IPS DF 19.7 (cell line): ENCODE results near the gene IDUA.
"Not testable (repeated sequence)": the region's sequence is repeated elsewhere in the genome, so short reads cannot be mapped to it uniquely, and the experiment has no call there.

ENCODE experiments used
- DNase-seq: peaks from one replicate; pipeline ENCODE4 v3.0.0-alpha.2; 2013; ENCODE audit warnings: low read depth, low spot score

The IDUA gene

GRCh38 chr4:986879-987623, at the start of gene IDUA:
TSS of gene IDUA (plus strand) at chr4:987044. CDS start at chr4:987085, 41 bp downstream.
- no peak for DNase-seq

GRCh38 chr4:939508-939907, 47.3 kb upstream of the IDUA start:
- DNase-seq, result not testable (repeated sequence)

GRCh38 chr4:945274-946102, 41.4 kb upstream of the IDUA start:
- no peak for DNase-seq

- DNase-seq, result no peak
Measured at GRCh38 chr4:946103-946450, 40.8 kb upstream of the IDUA start.

GRCh38 chr4:946517-947471, 40.0 kb upstream of the IDUA start:
- no peak for DNase-seq

GRCh38 chr4:947491-947971, 39.3 kb upstream of the IDUA start:
- DNase-seq, result no peak

- no peak for DNase-seq
Measured at GRCh38 chr4:948101-948935, 38.5 kb upstream of the IDUA start.

GRCh38 chr4:948936-949300, 37.9 kb upstream of the IDUA start:
- no peak for DNase-seq

GRCh38 chr4:949656-950055, 37.2 kb upstream of the IDUA start:
- no peak for DNase-seq

GRCh38 chr4:950136-951020, 36.5 kb upstream of the IDUA start:
- DNase-seq, result no peak

- no peak for DNase-seq
Measured at GRCh38 chr4:951186-951585, 35.7 kb upstream of the IDUA start.

GRCh38 chr4:951594-952468, 35.0 kb upstream of the IDUA start:
- DNase-seq, result no peak

- no peak for DNase-seq
Measured at GRCh38 chr4:952881-953573, 33.8 kb upstream of the IDUA start.

- DNase-seq, result no peak
Measured at GRCh38 chr4:953574-953915, 33.3 kb upstream of the IDUA start.

GRCh38 chr4:954211-955020, 32.4 kb upstream of the IDUA start:
- DNase-seq, result no peak

GRCh38 chr4:955161-955921, 31.5 kb upstream of the IDUA start:
- DNase-seq, result no peak

- DNase-seq, result no peak
Measured at GRCh38 chr4:955931-956381, 30.9 kb upstream of the IDUA start.
